ENCODE data around the gene RRP15.

Gene RRP15

GRCh38 chr1:218350035-218350525 lies 65.0 kb downstream of the RRP15 start:
- no peaks in the 10 kb centered on the region for H3K36me3 ChIP-seq (ENCODE audit: control insufficient read depth, insufficient read depth, low read length)
- no peak overlapping the region for H3K27ac ChIP-seq (ENCODE audit: low read depth, low read length)
- peaks cover 31% of the 10 kb centered on the region for H3K27me3 ChIP-seq (ENCODE audit: control insufficient read depth, insufficient read depth, low read length)
- H3K4me3 ChIP-seq (ENCODE audit: low read depth, low read length), result no peak overlapping the region
- no peaks in the 10 kb centered on the region for H3K9me3 ChIP-seq (ENCODE audit: control insufficient read depth, insufficient read depth, low read depth, low read length)
- no peak overlapping the region for H3K9ac ChIP-seq (ENCODE audit: low read length)
- H3K4me1 ChIP-seq (ENCODE audit: control insufficient read depth, insufficient read depth, low read length), result peaks cover 17% of the 10 kb centered on the region

GRCh38 chr1:218350801-218351266 lies 65.7 kb downstream of the RRP15 start:
- Histone ChIP-seq H3K9me3 (ENCODE audit: control insufficient read depth, insufficient read depth, low read depth, low read length) (no peaks in the 10 kb centered on the region), H3K4me3 (ENCODE audit: low read depth, low read length) (no peak overlapping the region), H3K4me1 (ENCODE audit: control insufficient read depth, insufficient read depth, low read length) (peaks cover 24% of the 10 kb centered on the region), H3K9ac (ENCODE audit: low read length) (no peak overlapping the region), H3K27ac (ENCODE audit: low read depth, low read length) (no peak overlapping the region), H3K27me3 (ENCODE audit: control insufficient read depth, insufficient read depth, low read length) (peaks cover 24% of the 10 kb centered on the region), H3K36me3 (ENCODE audit: control insufficient read depth, insufficient read depth, low read length) (no peaks in the 10 kb centered on the region)

GRCh38 chr1:218351391-218352074 lies 66.4 kb downstream of the RRP15 start:
- no peaks in the 10 kb centered on the region for H3K36me3 ChIP-seq (ENCODE audit: control insufficient read depth, insufficient read depth, low read length)
- peaks cover 17% of the 10 kb centered on the region for H3K27me3 ChIP-seq (ENCODE audit: control insufficient read depth, insufficient read depth, low read length)
- H3K27ac ChIP-seq (ENCODE audit: low read depth, low read length), result no peak overlapping the region
- H3K4me3 ChIP-seq (ENCODE audit: low read depth, low read length), result no peak overlapping the region
- H3K4me1 ChIP-seq (ENCODE audit: control insufficient read depth, insufficient read depth, low read length), result peaks cover 24% of the 10 kb centered on the region
- no peak overlapping the region for H3K9ac ChIP-seq (ENCODE audit: low read length)
- H3K9me3 ChIP-seq (ENCODE audit: control insufficient read depth, insufficient read depth, low read depth, low read length), result no peaks in the 10 kb centered on the region

GRCh38 chr1:218352075-218352438 lies 67.0 kb downstream of the RRP15 start:
- Histone ChIP-seq H3K9ac (ENCODE audit: low read length) (no peak overlapping the region), H3K36me3 (ENCODE audit: control insufficient read depth, insufficient read depth, low read length) (no peaks in the 10 kb centered on the region), H3K27ac (ENCODE audit: low read depth, low read length) (no peak overlapping the region), H3K4me3 (ENCODE audit: low read depth, low read length) (no peak overlapping the region), H3K9me3 (ENCODE audit: control insufficient read depth, insufficient read depth, low read depth, low read length) (no peaks in the 10 kb centered on the region), H3K27me3 (ENCODE audit: control insufficient read depth, insufficient read depth, low read length) (peaks cover 12% of the 10 kb centered on the region), H3K4me1 (ENCODE audit: control insufficient read depth, insufficient read depth, low read length) (peaks cover 24% of the 10 kb centered on the region)

GRCh38 chr1:218353656-218354055 lies 68.6 kb downstream of the RRP15 start:
- H3K27ac ChIP-seq (ENCODE audit: low read depth, low read length), result no peak overlapping the region
- no peak overlapping the region for H3K9ac ChIP-seq (ENCODE audit: low read length)
- no peaks in the 10 kb centered on the region for H3K36me3 ChIP-seq (ENCODE audit: control insufficient read depth, insufficient read depth, low read length)
- no peaks in the 10 kb centered on the region for H3K9me3 ChIP-seq (ENCODE audit: control insufficient read depth, insufficient read depth, low read depth, low read length)
- H3K27me3 ChIP-seq (ENCODE audit: control insufficient read depth, insufficient read depth, low read length), result no peaks in the 10 kb centered on the region
- H3K4me3 ChIP-seq (ENCODE audit: low read depth, low read length), result no peak overlapping the region
- H3K4me1 ChIP-seq (ENCODE audit: control insufficient read depth, insufficient read depth, low read length), result peaks cover 15% of the 10 kb centered on the region; the same call in 1 of the 2 replicates

GRCh38 chr1:218355278-218355677 lies 70.2 kb downstream of the RRP15 start:
- Histone ChIP-seq H3K36me3 (ENCODE audit: control insufficient read depth, insufficient read depth, low read length) (no peaks in the 10 kb centered on the region), H3K27ac (ENCODE audit: low read depth, low read length) (no peak overlapping the region), H3K9ac (ENCODE audit: low read length) (no peak overlapping the region), H3K4me3 (ENCODE audit: low read depth, low read length) (no peak overlapping the region), H3K4me1 (ENCODE audit: control insufficient read depth, insufficient read depth, low read length) (peaks cover 15% of the 10 kb centered on the region; the same call in 1 of the 2 replicates), H3K27me3 (ENCODE audit: control insufficient read depth, insufficient read depth, low read length) (no peaks in the 10 kb centered on the region), H3K9me3 (ENCODE audit: control insufficient read depth, insufficient read depth, low read depth, low read length) (no peaks in the 10 kb centered on the region)

GRCh38 chr1:218357211-218357892 lies 72.3 kb downstream of the RRP15 start:
- H3K4me3 ChIP-seq (ENCODE audit: low read depth, low read length), result no peak overlapping the region
- H3K9me3 ChIP-seq (ENCODE audit: control insufficient read depth, insufficient read depth, low read depth, low read length), result no peaks in the 10 kb centered on the region
- H3K27ac ChIP-seq (ENCODE audit: low read depth, low read length), result no peak overlapping the region
- no peaks in the 10 kb centered on the region for H3K27me3 ChIP-seq (ENCODE audit: control insufficient read depth, insufficient read depth, low read length)
- H3K36me3 ChIP-seq (ENCODE audit: control insufficient read depth, insufficient read depth, low read length), result no peaks in the 10 kb centered on the region
- H3K4me1 ChIP-seq (ENCODE audit: control insufficient read depth, insufficient read depth, low read length), result 0 out of 2 replicates have a peak, but pooled peaks cover 7% of the 10 kb centered on the region
- no peak overlapping the region for H3K9ac ChIP-seq (ENCODE audit: low read length)

- Histone ChIP-seq H3K27ac (ENCODE audit: low read depth, low read length) (no peak overlapping the region), H3K36me3 (ENCODE audit: control insufficient read depth, insufficient read depth, low read length) (no peaks in the 10 kb centered on the region), H3K9me3 (ENCODE audit: control insufficient read depth, insufficient read depth, low read depth, low read length) (no peaks in the 10 kb centered on the region), H3K27me3 (ENCODE audit: control insufficient read depth, insufficient read depth, low read length) (no peaks in the 10 kb centered on the region), H3K4me1 (ENCODE audit: control insufficient read depth, insufficient read depth, low read length) (0 out of 2 replicates have a peak, but pooled peaks cover 7% of the 10 kb centered on the region), H3K4me3 (ENCODE audit: low read depth, low read length) (no peak overlapping the region), H3K9ac (ENCODE audit: low read length) (no peak overlapping the region)
Measured at GRCh38 chr1:218357893-218358232, 72.8 kb downstream of the RRP15 start.

- H3K9ac ChIP-seq (ENCODE audit: low read length), result no peak overlapping the region
- H3K4me1 ChIP-seq (ENCODE audit: control insufficient read depth, insufficient read depth, low read length), result no peaks in the 10 kb centered on the region
- H3K27ac ChIP-seq (ENCODE audit: low read depth, low read length), result no peak overlapping the region
- no peaks in the 10 kb centered on the region for H3K27me3 ChIP-seq (ENCODE audit: control insufficient read depth, insufficient read depth, low read length)
- H3K9me3 ChIP-seq (ENCODE audit: control insufficient read depth, insufficient read depth, low read depth, low read length), result no peaks in the 10 kb centered on the region
- no peaks in the 10 kb centered on the region for H3K36me3 ChIP-seq (ENCODE audit: control insufficient read depth, insufficient read depth, low read length)
- H3K4me3 ChIP-seq (ENCODE audit: low read depth, low read length), result no peak overlapping the region
Measured at GRCh38 chr1:218361298-218362065, 76.4 kb downstream of the RRP15 start.

- Histone ChIP-seq H3K9me3 (ENCODE audit: control insufficient read depth, insufficient read depth, low read depth, low read length) (no peaks in the 10 kb centered on the region), H3K4me1 (ENCODE audit: control insufficient read depth, insufficient read depth, low read length) (no peaks in the 10 kb centered on the region), H3K27ac (ENCODE audit: low read depth, low read length) (no peak overlapping the region), H3K36me3 (ENCODE audit: control insufficient read depth, insufficient read depth, low read length) (no peaks in the 10 kb centered on the region), H3K27me3 (ENCODE audit: control insufficient read depth, insufficient read depth, low read length) (no peaks in the 10 kb centered on the region), H3K9ac (ENCODE audit: low read length) (no peak overlapping the region), H3K4me3 (ENCODE audit: low read depth, low read length) (no peak overlapping the region)
Measured at GRCh38 chr1:218362418-218363076, 77.5 kb downstream of the RRP15 start.

All from HUES6 (cell line).